HG02885 (cell line): ENCODE measurements around the gene TAF1.
"Not testable (repeated sequence)": the region's sequence is repeated elsewhere in the genome, so short reads cannot be mapped to it uniquely, and the experiment has no call there.

Experiments
- ATAC-seq: cut with Tn5 transposase; IDR thresholded peaks from one replicate; pipeline ENCODE4 v1.9.1; 2021; ENCODE audit warnings: mild to moderate bottlenecking; ENCODE audit not compliant: unreplicated experiment, poor library complexity

TAF1 gene

GRCh38 chrX:71493111-71493613, 127.0 kb downstream of the TAF1 start:
- no peak for ATAC-seq

- ATAC-seq: not testable (repeated sequence)
Measured at GRCh38 chrX:71495979-71496378, 129.8 kb downstream of the TAF1 start.

GRCh38 chrX:71496476-71496875, 130.3 kb downstream of the TAF1 start:
- no peak for ATAC-seq

- ATAC-seq: not testable (repeated sequence)
Measured at GRCh38 chrX:71502080-71502479, 135.9 kb downstream of the TAF1 start.

- ATAC-seq: no peak
Measured at GRCh38 chrX:71504346-71504745, 138.2 kb downstream of the TAF1 start.

GRCh38 chrX:71509289-71509688, 143.1 kb downstream of the TAF1 start:
- no peak for ATAC-seq

- no peak for ATAC-seq
Measured at GRCh38 chrX:71510161-71510560, 144.0 kb downstream of the TAF1 start.

GRCh38 chrX:71513731-71514130, 147.6 kb downstream of the TAF1 start:
- ATAC-seq: not testable (repeated sequence)

- ATAC-seq: peak; percentile 90
Measured at GRCh38 chrX:71514367-71515037, 148.3 kb downstream of the TAF1 start.

- no peak for ATAC-seq
Measured at GRCh38 chrX:71515038-71515396, 148.9 kb downstream of the TAF1 start.
